LoVo (cell line): ENCODE data around the gene TRPV6.

Experiments
- DNase-seq: peaks from one replicate; pipeline ENCODE4 v3.0.0-alpha.2; 2016; ENCODE audit warnings: low spot score

TRPV6 gene

GRCh38 chr7:142868986-142869415 lies 16.5 kb downstream of the TRPV6 start:
- no peak for DNase-seq

DNA sequence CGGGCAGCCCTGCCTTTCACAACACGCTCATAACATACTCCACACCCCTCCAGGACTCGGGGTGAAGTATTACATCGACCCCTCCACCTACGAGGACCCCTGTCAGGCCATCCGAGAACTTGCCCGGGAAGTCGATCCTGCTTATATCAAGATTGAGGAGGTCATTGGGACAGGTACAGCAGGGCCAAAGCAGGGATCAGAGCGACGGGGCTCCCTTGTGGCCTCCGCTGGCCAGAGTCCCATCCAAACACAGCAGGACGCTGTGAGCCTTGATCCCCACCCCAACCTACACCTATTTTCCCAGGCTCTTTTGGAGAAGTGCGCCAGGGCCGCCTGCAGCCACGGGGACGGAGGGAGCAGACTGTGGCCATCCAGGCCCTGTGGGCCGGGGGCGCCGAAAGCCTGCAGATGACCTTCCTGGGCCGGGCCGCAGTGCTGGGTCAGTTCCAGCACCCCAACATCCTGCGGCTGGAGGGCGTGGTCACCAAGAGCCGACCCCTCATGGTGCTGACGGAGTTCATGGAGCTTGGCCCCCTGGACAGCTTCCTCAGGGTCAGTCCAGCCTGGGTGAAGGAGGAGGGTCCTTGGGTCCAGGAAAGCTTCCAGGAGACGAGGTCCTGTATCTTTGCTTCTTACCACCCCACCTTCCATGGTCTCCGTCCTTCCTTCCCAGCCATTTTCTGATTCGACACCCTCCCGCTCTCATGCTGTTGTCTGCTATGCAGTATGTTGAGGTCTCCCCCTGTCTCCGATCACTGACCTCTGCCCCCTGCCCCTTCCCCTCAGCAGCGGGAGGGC lies 17.2 kb downstream of the TRPV6 start:
- no peak for DNase-seq

GRCh38 chr7:142867398-142868187 lies 18.0 kb downstream of the TRPV6 start:
- no peak for DNase-seq

DNA sequence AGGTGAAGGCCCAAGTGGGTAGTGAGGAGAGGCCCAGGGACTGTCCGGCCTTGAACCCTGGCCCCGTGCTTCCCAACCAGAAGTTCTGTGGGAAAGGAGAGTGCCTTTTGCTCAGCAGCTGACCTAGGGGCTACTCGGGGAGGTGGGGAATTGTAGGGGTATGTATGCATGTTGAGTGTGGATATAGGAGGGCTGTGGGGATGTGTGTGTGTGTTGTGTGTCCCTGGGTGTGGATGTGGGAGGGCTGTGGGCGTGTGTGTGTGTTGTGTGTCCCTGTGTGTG lies 18.5 kb downstream of the TRPV6 start:
- no peak for DNase-seq

DNA sequence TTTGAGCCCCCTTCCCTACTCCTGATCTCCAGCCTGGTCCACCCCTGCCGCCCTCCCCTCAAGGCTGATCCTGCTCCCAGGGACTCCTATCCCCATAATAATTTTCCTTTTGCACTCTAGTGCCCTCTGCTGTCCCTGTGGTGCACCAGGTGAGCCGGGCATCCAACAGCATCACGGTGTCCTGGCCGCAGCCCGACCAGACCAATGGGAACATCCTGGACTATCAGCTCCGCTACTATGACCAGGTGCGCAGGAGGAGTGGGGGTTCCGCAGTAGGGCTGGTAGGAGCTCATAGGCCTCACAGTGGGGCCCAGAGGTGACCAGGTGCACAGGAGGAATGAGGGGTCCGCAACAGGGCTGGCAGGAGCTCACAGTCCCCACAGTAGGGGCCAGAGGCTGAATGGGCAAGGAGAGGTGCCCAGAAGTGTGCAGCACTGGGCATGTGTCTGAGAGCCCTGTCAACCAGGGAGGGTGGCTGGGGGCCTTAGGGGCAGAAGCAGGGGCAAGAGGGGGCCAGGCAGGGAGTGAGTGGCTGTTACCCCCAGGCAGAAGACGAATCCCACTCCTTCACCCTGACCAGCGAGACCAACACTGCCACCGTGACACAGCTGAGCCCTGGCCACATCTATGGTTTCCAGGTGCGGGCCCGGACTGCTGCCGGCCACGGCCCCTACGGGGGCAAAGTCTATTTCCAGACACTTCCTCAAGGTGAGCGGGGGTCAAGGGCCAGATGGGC lies 19.0 kb downstream of the TRPV6 start:
- DNase-seq: peak; percentile 58

DNA sequence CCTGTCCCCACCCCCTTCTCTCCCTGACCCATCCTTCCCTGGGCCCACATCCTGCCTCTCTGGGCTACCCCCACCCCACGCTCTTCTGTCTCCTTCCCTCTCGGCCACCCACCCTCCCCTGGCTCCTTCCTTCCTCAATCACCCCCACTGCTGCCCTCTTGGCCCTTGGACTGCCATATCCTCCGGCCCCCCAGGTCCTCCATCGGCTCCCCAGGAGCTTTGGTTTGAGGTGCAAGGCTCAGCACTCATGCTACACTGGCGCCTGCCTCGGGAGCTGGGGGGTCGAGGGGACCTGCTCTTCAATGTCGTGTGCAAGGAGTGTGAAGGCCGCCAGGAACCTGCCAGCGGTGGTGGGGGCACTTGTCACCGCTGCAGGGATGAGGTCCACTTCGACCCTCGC lies 19.8 kb downstream of the TRPV6 start:
- no peak for DNase-seq

DNA sequence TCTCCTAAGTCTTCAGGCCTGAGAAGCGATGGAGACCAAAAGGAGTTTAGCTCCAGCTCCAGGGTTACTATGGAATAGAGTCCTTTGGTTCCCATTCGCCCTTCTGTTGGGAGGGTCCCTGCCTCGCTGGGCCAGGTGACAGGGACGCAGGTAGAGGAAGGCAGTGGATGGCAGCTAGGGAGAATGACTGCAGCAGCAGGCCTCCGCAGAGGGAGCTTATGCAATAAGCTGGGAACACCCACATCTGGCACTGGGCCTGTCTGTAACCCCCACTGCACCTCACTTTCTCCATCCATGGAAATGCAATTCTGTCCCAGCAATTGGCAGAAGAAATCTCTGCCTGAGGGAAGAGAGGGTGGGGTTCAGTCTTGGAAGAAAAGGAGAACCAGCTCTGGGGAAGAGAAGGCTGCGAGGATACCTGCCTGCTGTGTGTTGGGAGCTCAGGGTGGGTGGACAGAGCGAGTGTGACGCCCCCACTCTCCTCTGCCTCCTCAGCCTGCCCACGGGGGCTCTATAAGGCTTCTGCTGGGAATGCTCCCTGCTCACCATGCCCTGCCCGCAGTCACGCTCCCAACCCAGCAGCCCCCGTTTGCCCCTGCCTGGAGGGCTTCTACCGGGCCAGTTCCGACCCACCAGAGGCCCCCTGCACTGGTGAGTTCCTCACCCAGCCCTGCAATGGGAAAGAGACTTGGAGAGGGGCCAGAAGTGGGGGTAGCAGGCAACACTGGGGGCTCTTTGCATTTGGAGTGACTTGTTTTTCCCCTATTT lies 20.4 kb downstream of the TRPV6 start:
- DNase-seq: no peak

DNA sequence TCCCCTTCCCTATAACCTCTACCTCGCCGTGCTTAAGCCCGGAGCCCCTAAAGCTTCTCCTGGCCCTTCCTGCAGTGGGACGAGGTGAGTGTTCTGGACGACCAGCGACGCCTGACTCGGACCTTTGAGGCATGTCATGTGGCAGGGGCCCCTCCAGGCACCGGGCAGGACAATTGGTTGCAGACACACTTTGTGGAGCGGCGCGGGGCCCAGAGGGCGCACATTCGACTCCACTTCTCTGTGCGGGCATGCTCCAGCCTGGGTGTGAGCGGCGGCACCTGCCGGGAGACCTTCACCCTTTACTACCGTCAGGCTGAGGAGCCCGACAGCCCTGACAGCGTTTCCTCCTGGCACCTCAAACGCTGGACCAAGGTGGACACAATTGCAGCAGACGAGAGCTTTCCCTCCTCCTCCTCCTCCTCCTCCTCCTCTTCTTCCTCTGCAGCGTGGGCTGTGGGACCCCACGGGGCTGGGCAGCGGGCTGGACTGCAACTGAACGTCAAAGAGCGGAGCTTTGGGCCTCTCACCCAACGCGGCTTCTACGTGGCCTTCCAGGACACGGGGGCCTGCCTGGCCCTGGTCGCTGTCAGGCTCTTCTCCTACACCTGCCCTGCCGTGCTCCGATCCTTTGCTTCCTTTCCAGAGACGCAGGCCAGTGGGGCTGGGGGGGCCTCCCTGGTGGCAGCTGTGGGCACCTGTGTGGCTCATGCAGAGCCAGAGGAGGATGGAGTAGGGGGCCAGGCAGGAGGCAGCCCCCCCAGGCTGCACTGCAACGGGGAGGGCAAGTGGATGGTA lies 21.5 kb downstream of the TRPV6 start:
- no peak for DNase-seq

DNA sequence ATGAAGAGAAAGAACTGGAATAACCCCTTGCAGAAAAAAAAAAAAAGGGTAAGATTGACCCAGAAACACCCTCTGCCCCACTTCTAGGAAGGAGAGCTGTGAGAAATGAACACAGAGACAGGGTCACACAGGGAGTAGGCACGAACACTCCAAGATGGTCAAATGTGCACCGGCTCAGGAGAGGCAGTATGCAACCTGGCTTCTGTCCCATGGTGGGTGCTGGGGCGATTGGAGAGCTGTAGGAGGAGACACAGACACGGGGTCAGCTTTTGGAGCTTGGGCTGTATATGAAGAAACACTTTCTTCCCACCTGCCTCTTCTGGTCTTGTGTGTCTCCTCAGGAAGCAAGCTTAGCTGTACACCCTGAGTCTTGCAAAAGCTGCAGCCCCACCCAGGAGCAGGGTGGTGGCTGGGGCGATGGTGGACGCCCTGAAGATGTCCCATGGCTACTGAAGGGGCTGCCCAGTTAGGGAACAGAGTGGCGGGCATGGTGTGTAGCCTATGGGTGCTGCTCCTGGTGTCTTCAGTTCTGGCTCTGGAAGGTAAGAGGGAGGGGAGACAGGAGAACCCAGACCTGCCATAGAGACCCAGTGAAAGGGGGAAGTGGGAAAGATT lies 22.7 kb downstream of the TRPV6 start:
- DNase-seq: no peak

DNA sequence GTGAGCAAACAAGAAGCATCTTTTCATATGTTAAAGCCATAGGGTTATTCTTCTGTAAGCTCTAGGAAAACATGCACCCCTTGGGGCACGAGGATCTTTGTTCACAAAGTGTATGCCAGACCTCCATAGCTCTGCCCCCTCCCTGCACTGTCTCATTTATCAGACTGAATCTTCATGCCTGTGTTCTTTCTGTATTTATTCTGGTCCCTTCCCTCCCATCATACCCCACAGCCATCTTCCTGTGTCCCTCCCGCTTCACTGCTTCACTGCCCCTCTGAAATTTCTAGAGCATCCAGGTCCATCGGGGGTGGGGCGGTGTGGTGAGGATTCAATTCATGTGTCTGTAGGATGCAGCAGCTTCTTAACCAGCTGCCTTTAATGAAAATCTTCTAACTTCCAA lies 23.2 kb downstream of the TRPV6 start:
- DNase-seq: no peak

DNA sequence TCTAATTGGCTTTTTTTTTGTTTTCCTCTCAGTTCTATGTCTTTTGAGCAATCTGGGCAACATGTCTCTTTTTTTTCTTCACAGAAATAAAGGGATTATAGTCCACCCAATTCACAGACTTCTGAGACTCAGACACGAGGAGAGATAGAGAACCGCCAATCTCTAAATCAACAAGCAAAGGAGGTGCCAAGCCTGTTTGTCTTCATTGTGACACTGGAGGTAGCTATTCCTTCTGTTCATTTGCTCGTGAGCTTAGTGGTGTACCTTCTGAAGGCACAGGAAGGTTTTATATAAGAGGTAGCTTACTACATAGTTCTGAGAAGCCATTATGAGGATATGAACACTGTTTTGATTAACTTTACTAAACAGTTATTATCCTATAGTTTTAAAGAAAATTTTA lies 24.6 kb downstream of the TRPV6 start:
- DNase-seq: no peak

DNA sequence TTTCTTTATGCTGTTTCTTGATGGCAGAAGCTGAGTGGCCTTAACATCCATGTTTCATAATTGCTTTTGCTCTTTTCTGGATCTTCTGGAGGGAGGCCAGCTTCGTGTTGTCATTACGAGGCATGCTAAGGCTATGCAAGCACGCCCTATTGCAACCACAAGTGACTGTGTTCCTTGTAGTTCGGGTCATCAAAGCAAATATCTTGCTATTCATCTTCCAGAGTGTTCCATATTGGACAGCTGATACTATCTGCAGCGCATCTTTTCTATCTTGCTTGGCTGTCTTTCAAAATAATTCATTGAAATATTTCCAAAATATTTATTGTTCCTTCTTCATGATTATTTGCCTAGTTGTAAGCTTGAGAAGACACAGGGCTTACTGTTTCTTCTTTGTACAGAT lies 25.7 kb downstream of the TRPV6 start:
- DNase-seq: peak; percentile 55

- DNase-seq: no peak
Observed at GRCh38 chr7:142859411-142859810, 26.1 kb downstream of the TRPV6 start.

GRCh38 chr7:142857625-142858024 lies 27.9 kb downstream of the TRPV6 start:
- no peak for DNase-seq

- DNase-seq: no peak
Observed at GRCh38 chr7:142856565-142857245, 28.8 kb downstream of the TRPV6 start.

- DNase-seq: no peak
Observed at GRCh38 chr7:142855756-142856564, 29.6 kb downstream of the TRPV6 start.

DNA sequence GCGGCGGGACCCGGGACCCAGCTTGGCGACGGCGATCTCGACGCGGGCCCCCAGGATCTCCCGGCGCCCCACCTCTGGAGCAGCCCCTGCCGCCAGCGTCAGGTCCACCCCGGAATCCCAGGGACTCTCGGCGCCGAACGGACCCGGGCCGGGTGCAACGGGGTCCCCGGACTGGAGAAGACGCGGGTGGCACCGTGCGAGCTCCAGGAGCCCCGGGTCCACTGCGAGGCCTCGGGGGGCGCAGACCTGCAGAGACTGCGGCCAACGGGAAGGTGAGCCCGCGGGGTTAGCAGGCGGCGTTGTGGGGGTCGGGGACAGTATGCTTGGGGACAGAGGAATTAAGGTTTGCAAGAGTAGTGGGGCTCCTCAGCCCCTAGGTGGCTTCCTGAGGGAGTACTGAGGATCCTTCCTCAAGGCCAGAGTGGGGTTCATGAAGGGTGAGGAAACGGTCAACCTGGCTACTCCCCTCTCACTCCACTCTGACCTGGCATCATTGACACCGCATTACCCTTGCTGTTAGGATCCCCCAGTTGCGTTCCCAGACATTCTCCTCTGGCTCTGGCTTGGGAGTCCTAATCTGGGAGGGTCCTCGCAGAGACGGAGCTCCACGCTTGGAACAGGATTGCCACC lies 30.3 kb downstream of the TRPV6 start:
- DNase-seq: no peak

- DNase-seq: peak; percentile 87
Observed at GRCh38 chr7:142854372-142855113, 31.0 kb downstream of the TRPV6 start, which contains the start of gene EPHB6. TSS of gene EPHB6 (plus strand) at chr7:142855076. CDS start at chr7:142863228, 8,152 bp downstream.
